ENCODE measurements around the gene RAMACL. TPM values are rescaled to one million over a fixed set of nuclear protein-coding genes. Genes with fewer than 3 reads are reported as not detected.

The RAMACL gene
- total RNA-seq, 1 experiment from 2014 or later = 0.15 TPM

GRCh38 chr6:166545156-166546034 lies 41.1 kb downstream of the RAMACL start:
- H3K79me2 ChIP-seq (ENCODE audit: insufficient read depth, low read length) = no peaks in the 10 kb centered on the region
- H4K20me1 ChIP-seq (ENCODE audit: insufficient read depth) = no peaks in the 10 kb centered on the region
- POLR2A ChIA-PET = no interaction called here
- no TSS peak for BruUV-seq (replicated peaks)
- H3K9me2 ChIP-seq (ENCODE audit: insufficient read depth) = no peaks in the 10 kb centered on the region
- no peaks in the 10 kb centered on the region for H3K9me3 ChIP-seq (ENCODE audit: control insufficient read depth in 1 of 2, insufficient read depth in 1 of 2, low read depth in 1 of 2, low read length in 2 of 2)
- H3K27ac ChIP-seq (ENCODE audit: low read depth, low read length) = no peak overlapping the region
- DNase-seq (ENCODE audit: low read depth, low spot score) (no peak), ATAC-seq (no peak)
- H3K36me3 ChIP-seq (ENCODE audit: control insufficient read depth in 1 of 2, insufficient read depth in 2 of 2, low read length in 2 of 2) = no peaks in the 10 kb centered on the region
- no peak overlapping the region for H2AFZ ChIP-seq (ENCODE audit: low read depth, low read length, poor library complexity, severe bottlenecking)
- no peak for TF ChIP-seq JUND (IDR thresholded peaks at IDR 0.05)
- no peak for TF ChIP-seq EGR1 (IDR thresholded peaks at IDR 0.05; ENCODE audit: low read depth)
- TF ChIP-seq SRF (IDR thresholded peaks at IDR 0.05; ENCODE audit: low read depth) = no peak
- no peak for TF ChIP-seq CTCF (IDR thresholded peaks at IDR 0.05 in 2 of 3, conservative IDR thresholded peaks at IDR 0.05 in 1 of 3; ENCODE audit: borderline replicate concordance in 1 of 3, insufficient read depth in 1 of 3, low read depth in 2 of 3, low read length in 2 of 3)
- TF ChIP-seq CEBPB (IDR thresholded peaks at IDR 0.05; ENCODE audit: low read depth) = no peak
- H3K9ac ChIP-seq (ENCODE audit: low read length) = no peak overlapping the region
- H3K4me2 ChIP-seq (ENCODE audit: low read length) = no peak overlapping the region
- intact Hi-C loops (cut with micrococcal nuclease) = no loop called here
- no peaks in the 10 kb centered on the region for H3K27me3 ChIP-seq (ENCODE audit: insufficient read depth, low read length)
- CTCF ChIA-PET = no interaction called here
- H3K4me3 ChIP-seq (replicated peaks in 1 of 2; ENCODE audit: low read depth in 1 of 2, low read length in 2 of 2) = no peak overlapping the region
- RAD21 ChIA-PET (ENCODE audit: low non-redundant PET in 1 of 2, low total read pairs in 2 of 2, uncharacterized antibody in 2 of 2, unreplicated experiment in 2 of 2) = no interaction called here
- H3K4me1 ChIP-seq (ENCODE audit: control insufficient read depth in 1 of 2, insufficient read depth in 2 of 2, low read length in 2 of 2) = peaks cover 5 to 15% of the 10 kb centered on the region in 2 experiments; a peak in 3 of 4 replicates

- H4K20me1 ChIP-seq (ENCODE audit: insufficient read depth) = no peaks in the 10 kb centered on the region
- H3K79me2 ChIP-seq (ENCODE audit: insufficient read depth, low read length) = no peaks in the 10 kb centered on the region
- no peak overlapping the region for H3K9ac ChIP-seq (ENCODE audit: low read length)
- no peaks in the 10 kb centered on the region for H3K27me3 ChIP-seq (ENCODE audit: insufficient read depth, low read length)
- no TSS peak for BruUV-seq (replicated peaks)
- ChIA-PET CTCF (no interaction called here), RAD21 (ENCODE audit: low non-redundant PET in 1 of 2, low total read pairs in 2 of 2, uncharacterized antibody in 2 of 2, unreplicated experiment in 2 of 2) (no interaction called here), POLR2A (no interaction called here)
- intact Hi-C loops (cut with micrococcal nuclease) = no loop called here
- no peak overlapping the region for H3K4me2 ChIP-seq (ENCODE audit: low read length)
- H3K4me3 ChIP-seq (replicated peaks in 1 of 2; ENCODE audit: low read depth in 1 of 2, low read length in 2 of 2) = no peak overlapping the region
- no peaks in the 10 kb centered on the region for H3K9me2 ChIP-seq (ENCODE audit: insufficient read depth)
- DNase-seq (ENCODE audit: low read depth, low spot score) = no peak
- H2AFZ ChIP-seq (ENCODE audit: low read depth, low read length, poor library complexity, severe bottlenecking) = no peak overlapping the region
- no peaks in the 10 kb centered on the region for H3K36me3 ChIP-seq (ENCODE audit: control insufficient read depth in 1 of 2, insufficient read depth in 2 of 2, low read length in 2 of 2)
- no peaks in the 10 kb centered on the region for H3K9me3 ChIP-seq (ENCODE audit: control insufficient read depth in 1 of 2, insufficient read depth in 1 of 2, low read depth in 1 of 2, low read length in 2 of 2)
- peaks cover 5 to 16% of the 10 kb centered on the region in 2 experiments; a peak in 3 of 4 replicates for H3K4me1 ChIP-seq (ENCODE audit: control insufficient read depth in 1 of 2, insufficient read depth in 2 of 2, low read length in 2 of 2)
- no peak for ATAC-seq
- no peak overlapping the region for H3K27ac ChIP-seq (ENCODE audit: low read depth, low read length)
- TF ChIP-seq SP1 (IDR thresholded peaks at IDR 0.05; ENCODE audit: low read depth) = no peak
- TF ChIP-seq CBX3 (IDR thresholded peaks at IDR 0.05; ENCODE audit: low read depth) = no peak
- no peak for TF ChIP-seq CEBPB (IDR thresholded peaks at IDR 0.05; ENCODE audit: low read depth)
- no peak for TF ChIP-seq SIN3A (IDR thresholded peaks at IDR 0.05; ENCODE audit: low read depth)
- TF ChIP-seq TCF7L2 (IDR thresholded peaks at IDR 0.05; ENCODE audit: borderline replicate concordance, extremely low read depth, insufficient read depth, insufficient read length) = no peak
- no peak for TF ChIP-seq POLR2AphosphoS5 (IDR thresholded peaks at IDR 0.05; ENCODE audit: low read depth, low read length)
- TF ChIP-seq EZH2 (IDR thresholded peaks at IDR 0.05) = no peak
- no peak for TF ChIP-seq ZFX (IDR thresholded peaks at IDR 0.05)
- TF ChIP-seq POLR2A (IDR thresholded peaks at IDR 0.05; ENCODE audit: borderline replicate concordance, extremely low read depth, insufficient read depth, insufficient read length) = no peak
- TF ChIP-seq ZNF274 (IDR thresholded peaks at IDR 0.05; ENCODE audit: low read depth, low read length) = no peak
- TF ChIP-seq FOSL1 (IDR thresholded peaks at IDR 0.05; ENCODE audit: low read depth) = no peak
- no peak for TF ChIP-seq YY1 (IDR thresholded peaks at IDR 0.05; ENCODE audit: extremely low read depth, insufficient replicate concordance, low read depth, low read length)
- TF ChIP-seq ZBTB33 (IDR thresholded peaks at IDR 0.05; ENCODE audit: extremely low read depth, insufficient replicate concordance, low read length) = no peak
- no peak for TF ChIP-seq RAD21 (IDR thresholded peaks at IDR 0.05; ENCODE audit: low read depth)
- TF ChIP-seq ELF1 (IDR thresholded peaks at IDR 0.05; ENCODE audit: borderline replicate concordance, low read depth) = no peak
Observed at GRCh38 chr6:166544296-166544605, 42.2 kb downstream of the RAMACL start.

All from HCT116 (cell line).